GM19468 (cell line): ENCODE results near the gene XPO5.
"Not testable (repeated sequence)": the region's sequence is repeated elsewhere in the genome, so short reads cannot be mapped to it uniquely, and the experiment has no call there.

Experiments
- ATAC-seq: cut with Tn5 transposase; IDR thresholded peaks from one replicate; pipeline ENCODE4 v1.9.1; 2021; ENCODE audit warnings: mild to moderate bottlenecking, moderate library complexity, moderate number of reproducible peaks; ENCODE audit not compliant: unreplicated experiment; ENCODE audit errors: extremely low read depth

The XPO5 gene

DNA sequence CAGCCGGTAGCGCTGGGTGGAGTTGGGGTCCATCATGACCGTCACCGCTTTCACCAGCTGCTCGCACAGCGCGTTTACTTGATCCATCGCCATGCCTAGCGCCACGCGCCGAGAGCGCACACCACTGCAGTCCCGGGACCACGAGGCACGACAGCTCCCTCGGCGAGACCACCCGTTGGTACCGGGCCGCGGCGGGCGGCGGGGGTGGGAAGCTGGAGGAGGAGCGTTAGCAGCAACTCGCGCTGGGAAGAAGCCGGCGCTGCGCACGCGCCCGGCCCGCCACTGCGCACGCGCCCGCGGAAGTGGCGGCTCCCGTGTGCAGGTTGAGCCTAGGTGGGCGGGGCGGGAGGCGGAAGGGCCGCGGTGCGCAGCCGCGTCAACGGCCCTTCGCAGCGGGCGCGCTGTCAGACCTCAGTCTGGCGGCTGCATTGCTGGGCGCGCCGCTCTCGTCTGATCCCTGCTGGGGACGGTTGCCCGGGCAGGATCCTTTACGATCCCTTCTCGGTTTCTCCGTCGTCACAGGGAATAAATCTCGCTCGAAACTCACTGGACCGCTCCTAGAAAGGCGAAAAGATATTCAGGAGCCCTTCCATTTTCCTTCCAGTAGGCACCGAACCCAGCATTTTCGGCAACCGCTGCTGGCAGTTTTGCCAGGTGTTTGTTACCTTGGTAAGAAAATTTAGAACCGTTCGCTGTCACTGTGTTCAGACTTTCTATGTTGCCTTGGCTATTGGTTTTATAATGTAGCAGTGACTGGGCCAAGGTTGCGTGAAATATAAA is at the start of gene XPO5, which contains the start of gene POLH:
Gene XPO5, minus strand, starts transcription at position 267 of the 780 bp plus-strand sequence. Its CDS starts 174 bp downstream, at position 93.
Gene POLH, plus strand, starts transcription at position 414 of the 780 bp plus-strand sequence. CDS start 6,135 bp downstream, outside the sequence.
- ATAC-seq: peak; percentile 87

DNA sequence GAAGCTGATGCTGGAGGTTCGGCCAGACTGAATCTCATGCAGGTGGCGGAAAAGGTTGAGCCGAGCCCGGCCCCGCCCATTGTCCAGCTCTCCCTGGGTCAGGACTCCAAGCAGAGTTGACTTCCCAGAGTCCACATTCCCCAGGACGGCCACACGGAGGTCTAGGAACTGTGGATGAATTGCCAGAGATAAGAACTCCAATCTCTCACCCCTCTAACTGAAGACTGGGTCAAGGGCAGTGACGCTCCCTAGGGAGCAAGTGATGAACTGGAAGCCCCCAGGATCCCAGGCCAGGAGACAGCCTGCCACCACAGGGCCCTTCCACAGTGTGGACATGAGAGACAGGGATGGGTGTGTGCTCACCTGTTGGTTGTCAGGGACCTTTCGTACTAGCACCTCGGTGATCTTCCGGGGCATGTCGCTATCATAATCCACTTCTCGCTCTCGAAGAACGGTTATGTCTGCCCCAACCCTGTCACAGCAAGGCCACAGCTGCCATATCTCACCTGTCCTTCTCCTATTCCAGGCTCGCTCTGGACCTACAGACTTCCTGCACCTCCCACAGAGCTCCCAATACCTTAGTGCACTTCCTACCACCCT is 49.7 kb upstream of the XPO5 start:
- ATAC-seq: no peak

DNA sequence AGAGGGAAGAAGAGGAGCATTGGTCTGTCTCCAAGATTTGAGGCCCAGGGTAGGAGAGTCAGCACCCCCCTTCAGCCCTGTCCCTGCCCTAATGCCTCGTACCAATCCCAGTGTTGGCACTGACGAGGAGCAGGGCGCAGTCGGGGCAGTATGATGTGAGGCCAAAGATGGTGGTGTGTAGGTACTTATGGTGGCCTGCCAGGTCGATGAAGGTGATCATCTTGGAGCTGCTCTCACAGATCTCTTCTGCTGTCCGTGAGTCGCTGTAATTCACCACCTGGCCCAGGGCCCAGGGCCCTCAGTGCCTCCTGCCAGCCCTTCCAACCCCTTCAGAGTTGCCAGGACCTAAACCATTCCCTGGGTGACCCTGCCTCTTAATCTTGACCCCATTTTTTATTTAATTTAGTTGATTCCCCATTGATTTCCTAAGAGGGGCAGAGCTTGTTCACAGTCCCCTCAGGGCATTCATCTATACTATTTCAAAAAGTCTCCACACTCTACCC is 49.0 kb upstream of the XPO5 start:
- no peak for ATAC-seq

DNA sequence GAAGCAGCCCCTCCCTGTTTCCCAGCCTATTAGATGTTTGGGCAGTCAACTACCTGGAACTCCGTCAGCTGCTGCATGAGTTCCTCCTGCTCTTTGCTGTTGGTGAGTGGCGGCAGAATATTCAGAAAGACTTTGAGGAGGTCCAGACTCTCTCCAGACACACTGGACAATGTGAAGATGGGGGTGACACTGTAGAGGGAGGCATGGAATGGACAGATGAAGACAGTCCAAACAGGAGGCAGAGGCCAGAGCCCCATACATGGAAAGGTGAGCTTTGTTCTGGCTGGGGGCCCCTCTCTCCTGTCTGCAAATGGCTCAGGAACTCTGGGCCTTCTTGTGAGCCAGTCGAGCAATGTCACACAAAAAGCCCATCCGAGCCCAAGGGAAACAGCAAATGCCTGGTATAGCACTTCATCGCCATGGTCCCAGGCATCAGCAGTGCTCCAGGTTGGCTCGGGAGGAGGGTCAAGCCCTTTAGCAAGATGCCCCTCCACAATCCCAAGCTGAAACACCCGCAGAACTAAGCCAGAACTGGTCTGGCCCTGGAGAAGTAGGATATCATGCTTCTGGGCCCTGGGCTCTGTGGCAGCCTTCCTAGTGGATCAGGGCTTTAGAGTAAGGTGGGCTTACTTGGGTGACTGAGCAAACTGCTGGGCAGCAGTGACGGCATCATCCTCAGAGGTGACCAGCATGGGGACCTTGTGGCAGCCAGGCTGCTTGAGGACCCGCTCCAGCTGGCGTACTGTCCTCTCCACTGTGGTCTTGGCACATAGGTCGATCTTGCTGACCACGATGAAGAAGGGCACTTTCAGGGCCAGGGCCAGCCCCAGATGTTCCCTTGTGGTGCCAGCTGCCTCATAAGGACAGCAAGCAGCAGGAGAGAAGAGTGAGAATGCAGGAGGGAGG is 48.3 kb upstream of the XPO5 start:
- no peak for ATAC-seq

DNA sequence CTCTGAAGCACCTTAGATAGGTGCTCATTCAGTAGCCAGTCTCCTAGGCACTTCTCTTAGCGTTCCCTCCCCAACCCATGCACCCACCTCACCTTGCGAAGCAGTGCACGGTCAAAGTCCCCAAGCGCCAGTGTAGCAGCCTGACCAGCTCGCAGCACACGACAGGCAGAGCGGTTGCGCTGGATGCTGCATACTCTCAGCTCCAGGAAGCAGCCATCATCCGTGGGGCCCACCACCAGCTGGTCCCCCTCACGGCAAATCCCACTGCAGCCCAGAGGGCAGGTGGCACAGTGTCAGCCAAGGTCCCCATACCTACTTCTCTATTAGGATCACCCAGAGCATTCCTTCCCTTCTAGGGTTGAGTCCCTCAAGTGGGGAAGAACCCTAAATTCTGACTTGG is 46.7 kb upstream of the XPO5 start:
- ATAC-seq: no peak

DNA sequence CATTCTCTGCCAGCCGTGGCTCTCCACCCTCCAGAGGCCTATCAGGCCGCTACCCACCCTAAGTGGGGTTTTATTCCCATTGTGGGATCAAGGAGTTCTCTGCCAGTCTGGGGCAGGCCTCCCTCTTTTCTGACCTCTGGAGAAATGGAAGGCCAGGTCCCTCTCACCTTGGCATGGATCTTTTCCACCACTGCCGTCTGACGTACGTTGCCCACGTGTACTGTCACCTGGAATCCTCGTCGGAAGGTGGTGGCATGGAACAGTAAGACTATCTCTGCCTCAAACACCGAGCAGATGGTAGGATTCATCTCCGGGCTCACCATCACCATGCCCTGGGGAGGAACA is 46.0 kb upstream of the XPO5 start:
- ATAC-seq: no peak

DNA sequence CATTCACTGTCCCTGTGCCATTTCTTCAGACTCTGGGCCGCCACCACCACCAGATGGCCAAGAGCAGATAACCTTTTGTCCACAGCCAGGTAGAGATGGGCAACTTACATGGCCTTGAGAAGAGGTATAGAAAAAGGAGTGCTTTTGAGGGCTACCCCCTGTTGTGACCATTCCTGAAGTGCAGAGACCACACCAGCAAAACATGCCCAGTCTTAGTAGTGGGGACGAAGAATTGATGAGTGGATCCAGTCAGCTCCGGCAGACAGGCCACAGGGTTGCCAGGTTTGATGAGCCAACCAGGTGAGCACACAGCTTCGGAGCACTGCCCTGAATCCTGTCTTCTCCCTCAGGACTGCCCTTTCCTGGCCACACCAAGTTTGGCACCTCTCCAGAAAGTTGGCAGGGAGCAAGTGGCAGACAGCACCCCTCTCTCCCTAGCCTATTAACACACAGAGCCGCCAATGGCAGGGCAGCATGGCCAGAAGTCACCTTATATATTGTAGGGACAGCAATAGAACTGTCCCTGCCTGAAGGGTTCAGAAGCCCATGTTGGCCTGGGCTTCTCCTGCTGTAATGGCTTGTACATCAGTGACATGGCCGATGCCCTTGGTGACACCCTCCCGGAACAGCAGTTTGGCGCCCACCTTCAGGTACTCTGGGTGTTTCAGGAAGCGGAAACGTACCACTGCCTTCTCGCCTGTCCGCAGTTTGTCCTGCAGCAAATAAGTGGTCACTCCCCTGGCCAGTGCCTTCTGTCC is 45.4 kb upstream of the XPO5 start:
- ATAC-seq: no peak

DNA sequence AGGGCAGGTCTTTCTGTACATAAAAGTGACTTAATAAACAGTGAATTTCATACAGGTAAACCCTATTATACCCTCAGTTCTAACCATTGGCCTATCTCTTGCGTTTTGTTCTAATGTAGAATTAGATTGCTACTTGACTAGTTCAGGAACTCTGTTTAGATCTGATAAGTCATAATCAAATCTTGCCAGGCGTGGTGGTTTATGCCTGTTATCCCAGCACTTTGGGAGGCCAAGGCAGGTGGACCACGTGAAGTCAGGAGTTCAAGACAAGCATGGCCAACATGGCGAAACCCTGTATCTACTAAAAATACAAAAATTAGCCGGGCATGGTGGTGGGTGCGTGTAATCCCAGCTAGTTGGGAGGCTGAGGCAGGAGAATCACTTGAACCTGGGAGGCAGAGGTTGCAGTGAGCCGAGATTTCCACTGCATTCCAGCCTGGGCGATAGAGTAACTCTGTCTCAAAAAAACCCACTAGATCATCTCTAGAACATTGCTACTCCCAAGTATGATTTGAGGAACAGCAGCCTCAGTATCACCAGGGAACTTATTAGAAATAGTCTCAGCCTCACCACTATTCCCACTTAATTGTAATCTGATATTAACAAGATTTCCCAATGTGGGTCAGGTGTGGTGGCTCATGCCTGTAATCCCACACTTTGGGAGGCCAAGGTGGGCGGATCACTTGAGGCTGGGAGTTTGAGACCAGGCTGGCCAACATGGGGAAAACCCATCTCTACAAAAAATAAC is 41.1 kb upstream of the XPO5 start:
- no peak for ATAC-seq

DNA sequence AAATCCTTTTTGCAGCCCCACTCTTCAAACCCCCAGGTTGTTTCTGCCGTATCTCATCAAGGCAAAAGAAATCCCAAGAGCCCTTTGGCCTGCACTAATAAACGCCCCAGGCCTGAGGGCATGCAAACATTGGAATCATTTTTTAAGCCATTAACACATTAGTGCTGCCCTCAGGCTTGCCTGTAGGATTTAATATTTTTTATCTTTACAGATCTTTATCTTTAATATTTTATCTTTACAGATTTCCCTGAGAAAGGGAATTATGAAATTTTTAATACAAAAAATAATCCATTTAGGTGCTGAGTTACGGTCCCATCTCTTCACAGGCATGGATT is 38.5 kb upstream of the XPO5 start:
- no peak for ATAC-seq

DNA sequence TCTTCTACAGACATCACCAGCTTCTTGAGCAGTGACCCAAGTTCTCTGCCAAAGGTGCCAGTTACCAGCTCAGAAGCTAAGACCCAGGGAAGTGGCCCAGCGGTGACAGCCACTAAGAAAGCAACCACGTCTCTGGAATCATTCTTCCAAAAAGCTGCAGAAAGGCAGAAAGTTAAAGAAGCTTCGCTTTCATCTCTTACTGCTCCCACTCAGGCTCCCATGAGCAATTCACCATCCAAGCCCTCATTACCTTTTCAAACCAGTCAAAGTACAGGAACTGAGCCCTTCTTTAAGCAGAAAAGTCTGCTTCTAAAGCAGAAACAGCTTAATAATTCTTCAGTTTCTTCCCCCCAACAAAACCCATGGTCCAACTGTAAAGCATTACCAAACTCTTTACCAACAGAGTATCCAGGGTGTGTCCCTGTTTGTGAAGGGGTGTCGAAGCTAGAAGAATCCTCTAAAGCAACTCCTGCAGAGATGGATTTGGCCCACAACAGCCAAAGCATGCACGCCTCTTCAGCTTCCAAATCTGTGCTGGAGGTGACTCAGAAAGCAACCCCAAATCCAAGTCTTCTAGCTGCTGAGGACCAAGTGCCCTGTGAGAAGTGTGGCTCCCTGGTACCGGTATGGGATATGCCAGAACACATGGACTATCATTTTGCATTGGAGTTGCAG is 38.0 kb upstream of the XPO5 start:
- no peak for ATAC-seq

DNA sequence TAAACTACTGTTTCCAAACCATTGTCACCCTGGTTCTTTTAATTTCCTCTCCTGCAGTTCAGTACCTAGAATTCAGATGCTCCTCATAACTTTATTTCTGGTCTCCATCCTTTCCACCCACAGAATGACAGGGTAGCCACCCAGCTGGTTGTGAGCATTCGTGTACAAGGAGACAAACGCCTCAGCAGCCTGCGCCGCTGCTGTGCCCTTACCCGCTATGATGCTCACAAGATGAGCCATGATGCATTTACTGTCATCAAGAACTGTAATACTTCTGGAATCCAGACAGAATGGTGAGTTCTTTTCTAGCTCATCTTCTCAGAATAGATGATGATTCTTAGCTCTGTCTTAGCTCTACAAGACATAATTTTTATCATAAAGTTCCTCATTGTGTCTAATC is 34.6 kb upstream of the XPO5 start:
- no peak for ATAC-seq

DNA sequence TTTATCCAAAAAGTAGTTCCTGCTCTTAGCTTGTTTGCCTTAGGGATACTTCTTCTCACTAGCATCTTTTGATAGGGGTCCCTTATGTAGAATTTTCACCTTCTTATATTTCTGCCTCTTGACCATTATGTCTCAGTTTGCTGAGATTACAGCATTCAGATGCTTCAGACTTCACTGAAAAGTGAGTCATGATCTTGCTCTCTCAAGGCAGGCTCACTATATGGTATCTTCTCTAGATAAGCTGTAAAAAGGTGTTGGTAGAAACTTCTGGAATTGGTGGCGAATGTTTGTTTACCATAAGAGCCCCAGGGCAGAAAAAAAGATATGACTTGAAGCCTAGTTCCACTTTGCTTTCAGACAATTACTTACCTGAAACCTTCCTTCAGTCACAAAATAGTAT is 33.6 kb upstream of the XPO5 start:
- no peak for ATAC-seq

DNA sequence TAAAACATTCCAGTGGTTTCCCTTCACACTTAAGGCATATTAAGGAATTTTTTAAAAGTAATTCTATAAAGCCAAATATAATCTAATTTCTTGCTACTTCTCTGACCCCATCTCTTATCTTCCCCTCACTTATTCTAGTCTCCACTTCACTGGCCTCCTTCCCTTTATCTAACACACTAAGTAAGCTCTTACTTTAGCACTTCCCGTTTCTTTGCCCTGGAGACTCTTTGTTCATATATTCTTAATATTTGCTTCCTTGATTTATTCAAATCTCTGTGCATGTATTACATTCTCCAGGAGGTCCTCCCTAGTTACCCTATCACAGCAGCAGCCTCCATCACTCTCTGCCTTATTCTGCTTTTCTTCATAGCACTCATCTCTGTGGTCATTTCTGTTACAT is 33.0 kb upstream of the XPO5 start:
- ATAC-seq: no peak

DNA sequence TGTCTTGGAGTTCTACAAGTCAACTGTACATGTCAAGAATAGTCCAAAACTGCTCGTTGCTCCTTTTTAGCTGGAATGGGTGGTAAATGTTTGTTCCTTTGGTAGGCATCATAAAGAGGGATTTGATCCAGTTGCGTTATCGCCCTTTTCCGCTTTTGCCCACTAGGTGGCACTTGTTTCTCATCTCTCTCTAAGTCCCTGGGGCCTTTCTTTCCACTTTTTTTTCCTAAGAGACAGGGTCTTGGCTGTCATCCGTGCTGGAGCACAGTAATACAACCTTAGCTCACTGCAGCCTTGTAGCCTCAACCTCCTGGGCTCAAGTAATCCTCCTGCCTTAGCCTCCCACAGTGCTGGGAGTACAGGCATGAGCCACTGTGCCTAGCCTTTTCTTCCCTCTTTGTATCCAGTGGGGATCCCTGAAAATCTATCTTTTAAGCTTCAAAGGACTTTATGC is 32.5 kb upstream of the XPO5 start:
- no peak for ATAC-seq

DNA sequence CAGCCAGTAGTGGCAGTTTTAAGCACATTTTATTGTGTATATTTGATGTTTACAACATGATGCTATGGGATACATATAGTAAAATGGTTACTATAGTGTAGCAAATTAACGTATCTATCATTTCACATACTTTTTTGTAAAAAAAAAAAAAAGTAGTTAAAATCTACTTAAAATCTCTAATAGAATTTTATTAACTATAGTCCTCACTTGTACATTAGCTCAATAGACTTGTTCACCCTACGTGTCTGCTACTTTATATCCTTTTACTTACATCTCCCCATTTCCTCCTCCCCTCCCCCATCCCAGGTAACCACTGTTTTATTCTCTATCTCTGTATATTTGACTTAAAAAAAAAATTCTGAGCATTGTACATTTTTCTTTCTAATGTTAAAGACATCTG is 30.2 kb upstream of the XPO5 start:
- ATAC-seq: no peak

DNA sequence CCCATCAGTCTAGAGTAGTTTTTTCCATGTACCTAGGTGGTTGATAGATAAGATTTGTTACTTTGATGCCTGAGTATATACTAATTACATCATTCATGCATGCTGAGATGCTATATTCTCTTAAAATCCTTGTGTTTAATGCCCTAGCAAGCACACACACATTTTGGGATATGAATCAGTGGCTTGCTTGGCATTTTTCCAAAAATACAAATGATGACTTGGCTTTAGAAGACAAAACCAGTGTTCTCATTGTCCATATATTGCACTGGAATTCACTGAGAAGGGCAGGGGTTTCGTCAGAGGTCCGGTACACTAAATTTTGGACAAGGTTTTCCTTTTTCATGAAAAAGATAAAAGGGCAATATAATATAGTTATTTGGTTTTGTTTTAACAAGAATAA is 28.3 kb upstream of the XPO5 start:
- no peak for ATAC-seq

DNA sequence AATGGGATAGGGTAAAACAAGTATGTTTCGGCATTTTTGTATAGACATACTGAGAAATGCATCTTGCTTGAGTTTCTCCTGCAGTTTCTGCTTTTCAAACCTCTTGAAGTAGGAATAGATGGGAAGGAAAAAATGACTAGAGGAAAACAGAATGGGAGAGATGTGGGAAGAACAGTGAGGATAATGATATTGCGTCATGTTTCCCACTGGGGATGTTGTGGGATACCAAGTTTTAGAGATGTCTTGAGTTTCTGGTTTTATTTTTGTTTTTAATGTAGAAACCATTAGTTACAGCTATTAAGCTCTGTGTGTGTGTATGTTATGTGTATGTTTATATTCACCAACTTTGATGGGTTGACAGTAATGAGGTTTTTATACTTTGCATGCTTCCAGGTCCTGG is 24.8 kb upstream of the XPO5 start:
- no peak for ATAC-seq

DNA sequence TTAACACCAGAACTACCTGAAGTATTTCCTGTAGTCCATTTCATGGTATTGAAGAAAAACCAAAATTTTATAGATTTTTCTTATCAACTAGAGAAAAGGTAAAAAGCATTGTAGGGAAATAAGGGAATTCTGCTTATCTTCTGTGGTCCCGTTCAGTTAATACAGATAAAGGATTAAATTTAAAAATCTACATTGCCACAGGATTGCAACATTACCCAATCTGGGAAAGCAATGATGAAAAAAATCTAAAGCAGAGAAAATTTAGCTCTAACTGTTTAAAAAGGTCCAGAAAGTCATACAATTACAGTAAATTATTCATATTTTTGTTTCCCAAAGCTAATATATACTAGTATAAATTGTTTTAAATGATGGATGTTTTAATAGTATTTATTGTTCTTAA is 18.1 kb upstream of the XPO5 start:
- ATAC-seq: no peak

DNA sequence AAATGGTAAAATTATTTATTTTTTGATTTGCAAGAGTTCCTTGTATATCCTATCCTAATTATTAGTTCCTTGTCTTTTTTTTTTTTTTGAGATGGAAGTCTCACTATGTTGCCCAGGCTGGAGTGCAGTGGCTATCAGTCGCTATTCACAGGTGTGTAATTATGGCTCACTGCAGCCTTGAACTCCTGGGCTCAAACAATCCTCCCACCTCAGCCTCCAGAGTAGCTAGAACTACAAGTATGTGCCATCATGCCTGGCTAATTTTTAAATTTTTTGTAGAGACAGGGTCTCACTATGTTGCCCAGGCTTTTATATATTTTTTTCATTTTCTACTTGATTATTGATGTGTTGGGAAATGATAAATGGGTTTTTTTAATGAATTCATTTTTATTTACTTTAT is 13.7 kb upstream of the XPO5 start:
- not testable (repeated sequence) for ATAC-seq
